ACHN (cell line): ENCODE measurements around the gene RHOB.

ENCODE experiments used
- DNase-seq: peaks from one replicate; pipeline ENCODE4 v3.0.0-alpha.2; 2015
- in situ Hi-C: cut with HindIII; loops from 2 replicates; pipeline ENCODE4 v1.10.0; 2017; ENCODE audit warnings: low sequenced_read_pairs, low pct_ligation_motif_present, low pct_unique_long_range_greater_than_20kb

RHOB gene

GRCh38 chr2:20421336-20421987 is 25.4 kb upstream of the RHOB start:
- in situ Hi-C loops = no loop called here
- no peak for DNase-seq

GRCh38 chr2:20421988-20422370 is 24.9 kb upstream of the RHOB start:
- DNase-seq = peak; percentile 44
- in situ Hi-C loops = no loop called here

GRCh38 chr2:20422402-20423271 is 24.2 kb upstream of the RHOB start:
- peak; percentile 30 for DNase-seq
- in situ Hi-C loops = no loop called here

GRCh38 chr2:20423359-20423758 is 23.5 kb upstream of the RHOB start:
- DNase-seq = no peak
- in situ Hi-C loops = no loop called here

- DNase-seq = no peak
- in situ Hi-C loops = no loop called here
Measured at GRCh38 chr2:20423847-20424246, 23.0 kb upstream of the RHOB start.

- DNase-seq = no peak
- in situ Hi-C loops = loop anchor here (25.0 kb wide), 1 partner anchor 213 kb away; no protein-coding TSS in a partner anchor
Measured at GRCh38 chr2:20424300-20425290, 22.3 kb upstream of the RHOB start.

- in situ Hi-C loops = loop anchor here (25.0 kb wide), 1 partner anchor 212 kb away; no protein-coding TSS in a partner anchor
Measured at GRCh38 chr2:20425371-20425881, 21.4 kb upstream of the RHOB start.

GRCh38 chr2:20425884-20426283 is 21.0 kb upstream of the RHOB start:
- DNase-seq = no peak
- in situ Hi-C loops = loop anchor here (25.0 kb wide), 1 partner anchor 211 kb away; no protein-coding TSS in a partner anchor

More at GRCh38 chr2:20425371-20425881, 21.4 kb upstream of the RHOB start:
- DNase-seq = no peak

GRCh38 chr2:20427931-20428526 is 18.8 kb upstream of the RHOB start:
- in situ Hi-C loops = loop anchor here (25.0 kb wide), 1 partner anchor 209 kb away; no protein-coding TSS in a partner anchor
- DNase-seq = no peak

- in situ Hi-C loops = loop anchor here (25.0 kb wide), 1 partner anchor 208 kb away; no protein-coding TSS in a partner anchor
- DNase-seq = no peak
Measured at GRCh38 chr2:20428717-20429490, 18.0 kb upstream of the RHOB start.

GRCh38 chr2:20429528-20429927 is 17.3 kb upstream of the RHOB start:
- in situ Hi-C loops = loop anchor here (25.0 kb wide), 1 partner anchor 208 kb away; no protein-coding TSS in a partner anchor
- DNase-seq = no peak

GRCh38 chr2:20430035-20430434 is 16.8 kb upstream of the RHOB start:
- in situ Hi-C loops = loop anchor here (25.0 kb wide), 1 partner anchor 207 kb away; no protein-coding TSS in a partner anchor
- DNase-seq = no peak

GRCh38 chr2:20430461-20431300 is 16.2 kb upstream of the RHOB start:
- DNase-seq = no peak
- in situ Hi-C loops = loop anchor here (25.0 kb wide), 1 partner anchor 207 kb away; no protein-coding TSS in a partner anchor

- no peak for DNase-seq
- in situ Hi-C loops = loop anchor here (25.0 kb wide), 1 partner anchor 206 kb away; no protein-coding TSS in a partner anchor
Measured at GRCh38 chr2:20431301-20431698, 15.6 kb upstream of the RHOB start.

- DNase-seq = no peak
- in situ Hi-C loops = loop anchor here (25.0 kb wide), 1 partner anchor 206 kb away; no protein-coding TSS in a partner anchor
Measured at GRCh38 chr2:20431772-20432171, 15.1 kb upstream of the RHOB start.

- no peak for DNase-seq
- in situ Hi-C loops = loop anchor here (25.0 kb wide), 1 partner anchor 205 kb away; no protein-coding TSS in a partner anchor
Measured at GRCh38 chr2:20432714-20433113, 14.2 kb upstream of the RHOB start.
